ENCODE data around the gene PANK1. TPM values are rescaled to one million over a fixed set of nuclear protein-coding genes. Genes with fewer than 3 reads are reported as not detected.

Gene PANK1
- total RNA-seq, 1 donor from 2014 or later = 38.0 TPM

GRCh38 chr10:89684604-89685003 is 39.6 kb upstream of the PANK1 start:
- peaks cover 26% of the 10 kb centered on the region for H3K27me3 Mint-ChIP-seq
- no peaks in the 10 kb centered on the region for H3K36me3 Mint-ChIP-seq (ENCODE audit: insufficient read depth)
- no peak overlapping the region for H3K27ac Mint-ChIP-seq
- H3K9me3 Mint-ChIP-seq (ENCODE audit: low read depth) = no peaks in the 10 kb centered on the region
- H3K4me1 Mint-ChIP-seq (ENCODE audit: low read depth) = peaks cover 4% of the 10 kb centered on the region
- no peak for TF ChIP-seq CTCF (IDR thresholded peaks at IDR 0.05; ENCODE audit: unreplicated experiment)
- H3K4me3 Mint-ChIP-seq (ENCODE audit: low read depth) = no peak overlapping the region
- no peak for DNase-seq (ENCODE audit: low spot score, unreplicated experiment)

GRCh38 chr10:89683883-89684282 is 38.8 kb upstream of the PANK1 start:
- TF ChIP-seq CTCF (IDR thresholded peaks at IDR 0.05; ENCODE audit: unreplicated experiment) = no peak
- H3K27me3 Mint-ChIP-seq = peaks cover 26% of the 10 kb centered on the region
- H3K4me1 Mint-ChIP-seq (ENCODE audit: low read depth) = peaks cover 4% of the 10 kb centered on the region
- H3K27ac Mint-ChIP-seq = no peak overlapping the region
- no peak for DNase-seq (ENCODE audit: low spot score, unreplicated experiment)
- no peak overlapping the region for H3K4me3 Mint-ChIP-seq (ENCODE audit: low read depth)
- H3K36me3 Mint-ChIP-seq (ENCODE audit: insufficient read depth) = no peaks in the 10 kb centered on the region
- H3K9me3 Mint-ChIP-seq (ENCODE audit: low read depth) = no peaks in the 10 kb centered on the region

GRCh38 chr10:89679986-89680385 is 34.9 kb upstream of the PANK1 start:
- no peak overlapping the region for H3K27ac Mint-ChIP-seq
- no peak for TF ChIP-seq CTCF (IDR thresholded peaks at IDR 0.05; ENCODE audit: unreplicated experiment)
- no peaks in the 10 kb centered on the region for H3K36me3 Mint-ChIP-seq (ENCODE audit: insufficient read depth)
- H3K4me1 Mint-ChIP-seq (ENCODE audit: low read depth) = peaks cover 9% of the 10 kb centered on the region
- H3K9me3 Mint-ChIP-seq (ENCODE audit: low read depth) = no peaks in the 10 kb centered on the region
- peaks cover 29% of the 10 kb centered on the region for H3K27me3 Mint-ChIP-seq
- H3K4me3 Mint-ChIP-seq (ENCODE audit: low read depth) = no peak overlapping the region
- no peak for DNase-seq (ENCODE audit: low spot score, unreplicated experiment)

- peaks cover 19% of the 10 kb centered on the region for H3K27me3 Mint-ChIP-seq
- H3K27ac Mint-ChIP-seq = no peak overlapping the region
- no peaks in the 10 kb centered on the region for H3K9me3 Mint-ChIP-seq (ENCODE audit: low read depth)
- DNase-seq (ENCODE audit: low spot score, unreplicated experiment) = no peak
- TF ChIP-seq CTCF (IDR thresholded peaks at IDR 0.05; ENCODE audit: unreplicated experiment) = no peak
- H3K4me3 Mint-ChIP-seq (ENCODE audit: low read depth) = no peak overlapping the region
- H3K4me1 Mint-ChIP-seq (ENCODE audit: low read depth) = peaks cover 17% of the 10 kb centered on the region
- no peaks in the 10 kb centered on the region for H3K36me3 Mint-ChIP-seq (ENCODE audit: insufficient read depth)
Observed at GRCh38 chr10:89677341-89677740, 32.3 kb upstream of the PANK1 start.

- H3K9me3 Mint-ChIP-seq (ENCODE audit: low read depth) = no peaks in the 10 kb centered on the region
- DNase-seq (ENCODE audit: low spot score, unreplicated experiment) = no peak
- H3K27ac Mint-ChIP-seq = no peak overlapping the region
- peaks cover 9% of the 10 kb centered on the region for H3K27me3 Mint-ChIP-seq
- H3K4me3 Mint-ChIP-seq (ENCODE audit: low read depth) = no peak overlapping the region
- no peak for TF ChIP-seq CTCF (IDR thresholded peaks at IDR 0.05; ENCODE audit: unreplicated experiment)
- peaks cover 10% of the 10 kb centered on the region for H3K4me1 Mint-ChIP-seq (ENCODE audit: low read depth)
- no peaks in the 10 kb centered on the region for H3K36me3 Mint-ChIP-seq (ENCODE audit: insufficient read depth)
Observed at GRCh38 chr10:89670926-89671325, 25.9 kb upstream of the PANK1 start.

Data from progenitor cell of endocrine pancreas (in vitro differentiated cells).